ENCODE data around the gene EGFLAM. TPM values are rescaled to one million over a fixed set of nuclear protein-coding genes. Genes with fewer than 3 reads are reported as not detected.
"Not testable (repeated sequence)": the region's sequence is repeated elsewhere in the genome, so short reads cannot be mapped to it uniquely, and the experiment has no call there.

EGFLAM gene
- total RNA-seq, 1 donor from 2014 or later: 2.1 TPM

- peak; percentile 67 for ATAC-seq
- no peaks in the 10 kb centered on the region for H3K36me3 ChIP-seq
- H3K4me3 ChIP-seq: no peak overlapping the region
- intact Hi-C loops (cut with DNase I): no loop called here
- no peaks in the 10 kb centered on the region for H3K4me1 ChIP-seq
- peak; percentile 22 for TF ChIP-seq CTCF (IDR thresholded peaks at IDR 0.05)
- DNase-seq: no peak
- H3K27ac ChIP-seq: no peak overlapping the region
- H3K27me3 ChIP-seq: peaks cover 5% of the 10 kb centered on the region
- H3K9me3 ChIP-seq: no peaks in the 10 kb centered on the region
Measured at GRCh38 chr5:38404667-38405276, 146.4 kb downstream of the EGFLAM start.

- peaks cover 10% of the 10 kb centered on the region for H3K27me3 ChIP-seq
- intact Hi-C loops (cut with DNase I): no loop called here
- TF ChIP-seq CTCF (IDR thresholded peaks at IDR 0.05): no peak
- H3K27ac ChIP-seq: no peak overlapping the region
- H3K36me3 ChIP-seq: no peaks in the 10 kb centered on the region
- no peak overlapping the region for H3K4me3 ChIP-seq
- DNase-seq (no peak), ATAC-seq (no peak)
- H3K9me3 ChIP-seq: no peaks in the 10 kb centered on the region
- H3K4me1 ChIP-seq: no peaks in the 10 kb centered on the region
Measured at GRCh38 chr5:38408446-38409198, 150.3 kb downstream of the EGFLAM start.

- TF ChIP-seq CTCF (IDR thresholded peaks at IDR 0.05): no peak
- Histone ChIP-seq H3K27me3 (peaks cover 10% of the 10 kb centered on the region), H3K36me3 (no peaks in the 10 kb centered on the region), H3K4me3 (no peak overlapping the region), H3K4me1 (no peaks in the 10 kb centered on the region), H3K27ac (no peak overlapping the region), H3K9me3 (no peaks in the 10 kb centered on the region)
- no peak for DNase-seq
- intact Hi-C loops (cut with DNase I): no loop called here
- ATAC-seq: no peak
Measured at GRCh38 chr5:38410304-38410990, 152.1 kb downstream of the EGFLAM start.

- Histone ChIP-seq H3K36me3 (no peaks in the 10 kb centered on the region), H3K4me1 (no peaks in the 10 kb centered on the region), H3K4me3 (no peak overlapping the region), H3K27me3 (peaks cover 5% of the 10 kb centered on the region), H3K27ac (no peak overlapping the region), H3K9me3 (no peaks in the 10 kb centered on the region)
- no peak for DNase-seq
- no peak for ATAC-seq
- no peak for TF ChIP-seq CTCF (IDR thresholded peaks at IDR 0.05)
- intact Hi-C loops (cut with DNase I): no loop called here
Measured at GRCh38 chr5:38413696-38414095, 155.3 kb downstream of the EGFLAM start.

GRCh38 chr5:38414348-38414747 is 156.0 kb downstream of the EGFLAM start:
- Histone ChIP-seq H3K4me1 (no peaks in the 10 kb centered on the region), H3K36me3 (no peaks in the 10 kb centered on the region), H3K4me3 (no peak overlapping the region), H3K9me3 (no peaks in the 10 kb centered on the region), H3K27ac (no peak overlapping the region), H3K27me3 (peaks cover 5% of the 10 kb centered on the region)
- DNase-seq (no peak), ATAC-seq (no peak)
- intact Hi-C loops (cut with DNase I): no loop called here
- TF ChIP-seq CTCF (IDR thresholded peaks at IDR 0.05): no peak

GRCh38 chr5:38415772-38416171 is 157.4 kb downstream of the EGFLAM start:
- H3K4me1 ChIP-seq; H3K9me3 ChIP-seq; ATAC-seq; H3K27me3 ChIP-seq; H3K36me3 ChIP-seq; intact Hi-C loops (cut with DNase I); H3K27ac ChIP-seq; H3K4me3 ChIP-seq; DNase-seq: not testable (repeated sequence)
